Omental fat pad (tissue), 4 donors: ENCODE measurements around the gene KRT83. TPM values are rescaled to one million over a fixed set of nuclear protein-coding genes. Genes with fewer than 3 reads are reported as not detected.

Experiments
- ATAC-seq: fragments of 150-250 bp; one replicate; pipeline ENCODE4 v1.9.1; 2016; ENCODE audit warnings: mild to moderate bottlenecking, moderate library complexity; ENCODE audit not compliant: low FRiP score
- DNase-seq: peaks from one replicate; pipeline ENCODE4 v3.0.0-alpha.2; 2019; ENCODE audit warnings: low spot score
- CTCF ChIP-seq, 3 donors: fragments of 450-650 bp; IDR thresholded peaks; one replicate each; pipeline ENCODE4 v1.5.1; 2016 to 2017; ENCODE audit warnings: antibody characterized with exemption in 3 of 3, mild to moderate bottlenecking in 3 of 3, moderate library complexity in 2 of 3
- total RNA-seq, 4 donors: library from RNA; depleted of rRNA; stranded (reverse); fragments of >200 nt; gene quantifications; one replicate each; pipeline ENCODE4 v1.1.0, GENCODE V29; 2016

The KRT83 gene
- total RNA-seq, 4 donors from 2014 or later, result not detected

DNA sequence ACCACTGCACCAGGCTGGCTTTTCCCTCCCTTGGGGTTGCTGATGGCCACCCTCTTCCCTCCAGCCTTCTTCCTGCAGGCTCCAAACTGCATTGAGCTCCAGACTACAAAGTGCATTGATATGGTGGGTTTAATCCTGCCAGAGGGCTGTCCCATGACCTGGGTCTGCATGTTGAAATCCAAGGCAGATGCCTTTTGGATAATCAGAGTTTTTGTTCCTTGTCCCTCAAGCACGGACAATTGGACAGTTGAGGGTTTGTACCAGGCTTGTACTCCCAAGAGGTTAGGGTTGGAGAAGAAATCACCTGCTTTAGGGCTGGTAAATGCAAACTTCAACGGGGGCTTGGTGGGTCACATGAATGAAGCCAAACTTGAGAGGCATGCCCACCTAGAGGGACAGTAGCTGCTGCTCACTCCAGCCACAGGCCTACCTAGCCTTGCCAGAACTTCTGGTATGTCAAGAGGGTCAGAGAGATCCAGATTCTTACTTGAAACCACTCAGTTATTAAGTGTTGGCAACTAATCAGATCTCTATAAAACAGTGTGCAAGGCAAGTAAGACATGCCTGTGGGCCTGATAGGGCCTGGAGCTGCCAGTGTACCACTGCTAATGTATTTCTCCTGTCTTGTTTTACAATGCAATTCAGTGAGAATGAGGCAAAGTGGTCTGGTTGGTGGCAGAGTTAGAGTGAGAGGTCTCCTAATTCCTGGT lies 21.7 kb upstream of the KRT83 start:
- DNase-seq (no peak), ATAC-seq (no peak)
- no peak for TF ChIP-seq CTCF (IDR thresholded peaks at IDR 0.05)

DNA sequence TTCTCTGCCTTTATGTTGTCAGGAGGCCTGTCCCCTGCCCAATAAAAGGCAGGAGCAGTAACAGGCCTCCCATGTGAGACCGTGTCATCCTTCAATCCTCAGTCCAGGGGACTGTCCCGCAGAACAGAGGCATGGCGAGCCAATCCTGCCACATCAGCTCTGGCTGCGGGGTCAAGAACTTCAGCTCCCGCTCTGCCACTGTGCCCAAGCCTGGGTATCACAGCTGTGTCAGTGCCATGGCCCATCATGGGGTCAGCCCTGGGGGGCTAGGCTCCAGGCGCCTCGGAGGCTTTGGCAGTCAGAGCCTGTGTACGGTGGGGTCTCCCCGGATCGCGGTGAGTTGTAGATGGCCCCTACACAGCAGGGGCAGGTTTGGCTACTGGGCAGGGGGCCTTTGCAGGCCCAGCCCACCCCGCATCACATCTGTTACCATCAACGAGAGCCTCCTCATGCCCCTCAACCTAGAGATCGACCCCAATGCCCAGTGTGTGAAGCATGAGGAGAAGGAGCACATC lies 19.9 kb upstream of the KRT83 start:
- TF ChIP-seq CTCF (IDR thresholded peaks at IDR 0.05), result no peak
- ATAC-seq (no peak), DNase-seq (no peak)

DNA sequence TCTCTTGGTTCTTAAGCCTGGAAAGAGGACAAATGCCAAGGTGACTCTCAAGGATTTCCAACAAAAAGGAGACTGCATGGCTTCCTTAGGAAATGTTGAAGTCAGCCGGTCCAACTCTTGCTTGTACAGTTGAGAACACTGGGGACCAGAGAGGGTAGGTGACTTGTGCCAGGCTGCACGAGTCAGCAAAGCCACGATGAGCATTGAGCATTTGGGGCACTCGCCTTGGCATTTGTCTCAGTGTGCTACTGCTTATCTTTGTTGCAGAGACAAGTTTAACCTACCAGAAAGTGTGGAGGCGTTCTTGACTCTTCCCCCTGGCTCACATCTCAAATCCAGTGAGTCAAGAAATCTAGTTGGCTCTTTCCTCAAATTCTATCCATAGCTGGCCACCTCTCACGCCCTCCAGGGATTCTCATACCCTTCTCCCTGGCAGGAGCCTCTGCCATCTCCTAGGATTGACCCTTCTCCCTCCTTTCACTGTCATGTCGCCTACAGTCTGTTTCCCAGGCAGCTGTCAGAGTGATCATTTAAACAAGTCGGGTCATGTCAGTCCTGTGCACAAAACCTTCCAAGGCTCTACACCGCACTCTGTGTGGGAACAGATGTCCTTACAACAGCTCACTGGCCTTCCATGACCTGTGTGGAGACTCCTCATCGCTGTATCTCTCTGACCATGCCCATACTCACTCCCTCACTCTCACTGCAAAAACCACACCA lies 17.2 kb upstream of the KRT83 start:
- no peak for DNase-seq

GRCh38 chr12:52337054-52337453 lies 15.9 kb upstream of the KRT83 start:
- DNase-seq (no peak), ATAC-seq (no peak)
- TF ChIP-seq CTCF (IDR thresholded peaks at IDR 0.05), result no peak

More for the DNA sequence above, 17.2 kb upstream of the KRT83 start:
- no peak for ATAC-seq
- TF ChIP-seq CTCF (IDR thresholded peaks at IDR 0.05), result no peak

DNA sequence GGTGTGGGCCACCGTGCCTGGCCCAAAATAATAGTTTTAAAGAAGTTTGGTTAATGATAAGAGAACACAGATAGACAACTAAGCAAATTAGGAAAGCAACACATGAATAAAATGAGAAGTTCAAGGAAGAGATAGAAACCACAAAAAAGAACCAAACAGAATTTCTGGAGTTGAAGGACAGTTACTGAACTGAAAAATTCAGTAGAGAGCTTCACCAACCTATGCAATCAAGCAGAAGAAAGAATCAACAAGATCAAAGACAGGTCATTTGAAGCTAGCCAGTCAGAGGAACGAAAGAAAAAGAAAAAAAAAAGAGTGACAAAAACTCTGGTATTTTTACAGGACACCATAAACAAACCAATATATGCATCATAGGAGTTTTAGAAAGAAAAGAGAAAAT lies 15.4 kb upstream of the KRT83 start:
- no peak for ATAC-seq
- no peak for TF ChIP-seq CTCF (IDR thresholded peaks at IDR 0.05)
- no peak for DNase-seq

DNA sequence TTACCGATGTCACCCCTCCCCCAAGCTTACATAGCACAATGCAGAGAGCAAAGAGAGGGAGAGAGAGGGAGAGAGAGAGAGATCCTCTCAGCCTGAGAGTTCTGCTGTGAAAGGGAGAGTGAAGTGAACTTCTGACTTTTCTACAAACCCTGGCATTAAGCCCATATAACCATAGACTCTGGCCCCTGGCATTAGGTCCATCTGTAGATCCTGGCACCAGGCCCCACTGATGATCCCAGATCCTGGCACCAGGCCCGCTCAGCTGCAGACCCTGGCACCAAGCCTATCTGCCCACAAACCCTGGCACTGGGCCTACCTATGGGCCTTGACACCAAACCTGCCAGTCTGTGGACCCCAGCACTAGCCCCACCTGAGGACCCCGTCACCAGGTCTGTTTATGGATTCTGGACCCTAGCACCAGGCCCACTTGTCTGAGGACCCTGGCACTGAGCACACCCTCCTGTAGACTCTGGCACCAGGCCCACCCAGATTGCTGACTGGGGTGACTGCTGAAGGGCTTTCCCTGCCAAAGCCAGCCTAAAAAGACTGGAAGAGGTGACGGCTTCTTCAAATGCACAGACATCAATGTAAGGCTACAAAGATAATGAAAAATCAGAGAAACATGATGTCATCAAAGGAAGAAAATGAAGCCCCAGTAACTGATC lies 14.5 kb upstream of the KRT83 start:
- TF ChIP-seq CTCF (IDR thresholded peaks at IDR 0.05), result no peak
- ATAC-seq, result no peak
- DNase-seq, result no peak
